LNCAP (cell line): Measurements from ENCODE around the gene AGRN.

ENCODE experiments used
- CTCF ChIP-seq: fragments of 450-650 bp; IDR thresholded peaks from 2 replicates; pipeline ENCODE4 v1.5.1; 2017; ENCODE audit warnings: mild to moderate bottlenecking

The AGRN gene

GRCh38 chr1:1048765-1049164 lies 28.8 kb downstream of the AGRN start:
- no peak for TF ChIP-seq CTCF

- no peak for TF ChIP-seq CTCF
Observed at GRCh38 chr1:1049318-1050165, 29.6 kb downstream of the AGRN start.

- TF ChIP-seq CTCF: no peak
Observed at GRCh38 chr1:1050577-1051052, 30.7 kb downstream of the AGRN start.

GRCh38 chr1:1051127-1051810 lies 31.3 kb downstream of the AGRN start:
- TF ChIP-seq CTCF: no peak

- no peak for TF ChIP-seq CTCF
Observed at GRCh38 chr1:1052003-1052840, 32.3 kb downstream of the AGRN start.

- no peak for TF ChIP-seq CTCF
Observed at GRCh38 chr1:1053022-1053421, 33.1 kb downstream of the AGRN start.

- no peak for TF ChIP-seq CTCF
Observed at GRCh38 chr1:1053682-1054081, 33.8 kb downstream of the AGRN start.
